Common myeloid progenitor, CD34-positive (primary cell): ENCODE measurements around the gene USP37.
A peak's percentile ranks its signal among the peaks of the same experiment; 100 is the strongest.
"Not testable (repeated sequence)": the region's sequence is repeated elsewhere in the genome, so short reads cannot be mapped to it uniquely, and the experiment has no call there.

Experiments used
- CTCF ChIA-PET: fragments of 350-600 bp; sonication (Branson Sonifier 250); formaldehyde crosslinking; loops from one replicate; lab custom pipeline; 2021; ENCODE audit warnings: antibody characterized with exemption; lab: Charles Lee
- POLR2A ChIA-PET: fragments of 350-600 bp; sonication (Branson Sonifier 250); formaldehyde crosslinking; loops from one replicate; lab custom pipeline; 2021; ENCODE audit warnings: antibody characterized with exemption; lab: Charles Lee
- DNase-seq, 3 donors: peaks; one replicate each; pipeline versions ENCODE4 v3.0.0 to v3.0.0-alpha.2; 2013
- H3K27ac ChIP-seq, 2 experiments: 1 replicate in 1 of 2; 2 replicates in 1 of 2; pipeline ENCODE4 v1.7.0; 2013; ENCODE audit warnings: inconsistent platforms in 2 of 2, low read length in 2 of 2, mild to moderate bottlenecking in 2 of 2, low read depth in 1 of 2, moderate library complexity in 1 of 2; ENCODE audit not compliant: severe bottlenecking in 2 of 2, insufficient read depth in 1 of 2, poor library complexity in 1 of 2
- H3K27me3 ChIP-seq, 5 experiments: replicated peaks in 2 of 5; 1 replicate in 3 of 5; 2 replicates in 2 of 5; pipeline versions ENCODE4 v1.6.1 to v1.7.0; 2013; ENCODE audit warnings: low read length in 4 of 5, mild to moderate bottlenecking in 2 of 5, moderate library complexity in 2 of 5, inconsistent platforms in 1 of 5; ENCODE audit not compliant: insufficient read depth in 5 of 5, control insufficient read depth in 4 of 5
- H3K36me3 ChIP-seq, 4 experiments: 1 replicate in 2 of 4; 2 replicates in 2 of 4; pipeline versions ENCODE4 v1.6.1 to v1.7.0; 2013; ENCODE audit warnings: low read length in 3 of 4, control low read depth in 1 of 4, mild to moderate bottlenecking in 1 of 4; ENCODE audit not compliant: control insufficient read depth in 4 of 4, insufficient read depth in 4 of 4
- H3K4me1 ChIP-seq, 4 experiments: 1 replicate in 3 of 4; 2 replicates in 1 of 4; pipeline versions ENCODE4 v1.6.1 to v1.7.1; 2013; ENCODE audit warnings: low read length in 3 of 4, mild to moderate bottlenecking in 3 of 4, control low read depth in 1 of 4, inconsistent platforms in 1 of 4, moderate library complexity in 1 of 4; ENCODE audit not compliant: control insufficient read depth in 4 of 4, insufficient read depth in 4 of 4; ENCODE audit errors: control extremely low read depth in 1 of 4
- H3K4me3 ChIP-seq, 7 experiments: 1 replicate in 4 of 7; 2 replicates in 3 of 7; pipeline versions ENCODE4 v1.5.1 to v1.7.0; 2013; ENCODE audit warnings: mild to moderate bottlenecking in 7 of 7, low read length in 6 of 7, moderate library complexity in 6 of 7, inconsistent platforms in 2 of 7, low read depth in 2 of 7, control low read depth in 1 of 7; ENCODE audit not compliant: insufficient read depth in 4 of 7, control insufficient read depth in 1 of 7; ENCODE audit errors: extremely low read depth in 1 of 7
- H3K9me3 ChIP-seq, 5 experiments: 1 replicate in 4 of 5; 2 replicates in 1 of 5; pipeline versions ENCODE4 v1.6.1 to v1.7.1; 2013; ENCODE audit warnings: low read length in 4 of 5, mild to moderate bottlenecking in 2 of 5, inconsistent platforms in 1 of 5, low read depth in 1 of 5, moderate library complexity in 1 of 5; ENCODE audit not compliant: control insufficient read depth in 4 of 5, insufficient read depth in 2 of 5; ENCODE audit errors: control extremely low read depth in 1 of 5
- WGBS: methylation state at CpG from one replicate; pipeline ENCODE4 v1.1.5; 2013; ENCODE audit not compliant: insufficient coverage; 5-methylcytosine and 5-hydroxymethylcytosine counted together

The USP37 gene

GRCh38 chr2:218557941-218558340 lies 10.2 kb downstream of the USP37 start:
- Histone ChIP-seq H3K4me1 (peaks cover 0 to 6% (median 4%) of the 10 kb centered on the region in 4 experiments), H3K27me3 (no peaks in the 10 kb centered on the region), H3K27ac (peak overlapping the region; percentile 7 to 60), H3K4me3 (no peak overlapping the region), H3K36me3 (peaks cover 10 to 49% (median 26%) of the 10 kb centered on the region in 4 experiments), H3K9me3 (no peaks in the 10 kb centered on the region)
- DNase-seq: peak in 1 of 3 donors; percentile 5
- CTCF ChIA-PET: interaction anchor here (0.7 to 1.3 kb wide), 2 partner anchors 10 to 14 kb away, joined by 3 read pairs; partner anchors contain the start of gene USP37
- POLR2A ChIA-PET: no interaction called here
- WGBS: no CpG with 5 or more reads among the region's 2 CpGs

GRCh38 chr2:218555527-218555926 lies 12.6 kb downstream of the USP37 start:
- H3K27me3 ChIP-seq: no peaks in the 10 kb centered on the region
- ChIA-PET POLR2A (no interaction called here), CTCF (no interaction called here)
- peaks cover 0 to 6% (median 4%) of the 10 kb centered on the region in 4 experiments for H3K4me1 ChIP-seq
- H3K4me3 ChIP-seq: no peak overlapping the region
- DNase-seq: no peak
- 98% methylated on average over 3 of the region's 4 CpGs for WGBS
- no peak overlapping the region for H3K27ac ChIP-seq
- peaks cover 13 to 51% (median 25%) of the 10 kb centered on the region in 4 experiments for H3K36me3 ChIP-seq
- no peaks in the 10 kb centered on the region for H3K9me3 ChIP-seq

DNA sequence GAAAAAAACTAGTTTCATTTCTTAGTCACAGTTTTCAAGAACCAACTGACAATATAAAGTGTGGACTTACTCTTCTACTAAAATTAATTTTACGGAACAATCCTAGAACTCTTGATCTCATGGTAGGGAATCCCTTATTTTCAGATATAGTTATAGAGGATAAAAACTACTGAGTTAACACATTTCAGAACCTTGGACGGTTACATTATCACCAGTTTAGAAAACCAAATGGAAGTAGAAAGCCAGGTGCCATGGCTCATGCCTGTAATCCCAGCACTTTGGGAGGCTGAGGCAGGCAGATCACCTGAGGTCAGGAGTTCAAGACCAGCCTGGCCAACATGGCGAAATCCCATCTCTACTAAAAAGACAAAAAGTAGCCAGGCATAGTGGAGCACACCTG lies 13.9 kb downstream of the USP37 start:
- H3K9me3 ChIP-seq, CTCF ChIA-PET, POLR2A ChIA-PET, H3K4me3 ChIP-seq, H3K4me1 ChIP-seq, H3K27me3 ChIP-seq, DNase-seq, H3K27ac ChIP-seq: not testable (repeated sequence)
- no CpG with 5 or more reads among the region's 3 CpGs for WGBS
- peaks cover 10 to 56% (median 22%) of the 10 kb centered on the region in 4 experiments for H3K36me3 ChIP-seq

GRCh38 chr2:218547978-218548377 lies 20.2 kb downstream of the USP37 start:
- Histone ChIP-seq H3K36me3 (peaks cover 16 to 67% (median 37%) of the 10 kb centered on the region in 4 experiments), H3K9me3 (no peaks in the 10 kb centered on the region), H3K27me3 (no peaks in the 10 kb centered on the region), H3K4me1 (no peaks in the 10 kb centered on the region), H3K4me3 (no peak overlapping the region), H3K27ac (no peak overlapping the region)
- ChIA-PET CTCF (interaction anchor here (0.8 kb wide), 1 partner anchor 10 kb away, joined by 3 read pairs; no protein-coding TSS in a partner anchor), POLR2A (no interaction called here)
- no peak for DNase-seq

- H3K4me3 ChIP-seq: no peak overlapping the region
- no peak for DNase-seq
- H3K27me3 ChIP-seq: no peaks in the 10 kb centered on the region
- H3K9me3 ChIP-seq: no peaks in the 10 kb centered on the region
- ChIA-PET CTCF (interaction anchor here (0.7 to 1.0 kb wide), 3 partner anchors 10 to 611 kb away, joined by 3 read pairs; no protein-coding TSS in a partner anchor), POLR2A (no interaction called here)
- H3K27ac ChIP-seq: no peak overlapping the region
- no peaks in the 10 kb centered on the region for H3K4me1 ChIP-seq
- H3K36me3 ChIP-seq: peaks cover 18 to 67% (median 36%) of the 10 kb centered on the region in 4 experiments
Observed at GRCh38 chr2:218547511-218547910, 20.6 kb downstream of the USP37 start.

DNA sequence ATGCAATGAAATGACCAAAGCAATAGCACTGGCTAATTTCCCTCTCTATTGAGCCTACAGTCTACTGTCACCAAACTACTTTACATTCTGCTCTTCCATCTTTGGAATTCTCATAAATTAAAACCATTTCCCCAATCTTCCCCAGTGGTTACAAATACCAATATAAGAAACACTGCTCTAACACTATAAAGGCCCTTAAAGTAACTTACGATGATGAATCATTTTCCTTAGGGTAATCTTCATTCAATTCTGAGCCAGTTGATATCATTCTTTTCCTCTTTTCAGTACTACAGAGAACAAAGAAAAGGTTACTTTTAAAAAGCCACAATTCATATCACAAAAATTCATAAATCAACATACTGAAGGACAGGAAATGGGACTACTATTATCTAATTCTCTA lies 22.1 kb downstream of the USP37 start:
- WGBS: 100% methylated on average over 1 of the region's 1 CpG
- H3K4me1 ChIP-seq: no peaks in the 10 kb centered on the region
- H3K4me3 ChIP-seq: no peak overlapping the region
- peaks cover 24 to 70% (median 44%) of the 10 kb centered on the region in 4 experiments for H3K36me3 ChIP-seq
- ChIA-PET CTCF (no interaction called here), POLR2A (no interaction called here)
- no peaks in the 10 kb centered on the region for H3K27me3 ChIP-seq
- H3K9me3 ChIP-seq: no peaks in the 10 kb centered on the region
- DNase-seq: no peak
- no peak overlapping the region for H3K27ac ChIP-seq

DNA sequence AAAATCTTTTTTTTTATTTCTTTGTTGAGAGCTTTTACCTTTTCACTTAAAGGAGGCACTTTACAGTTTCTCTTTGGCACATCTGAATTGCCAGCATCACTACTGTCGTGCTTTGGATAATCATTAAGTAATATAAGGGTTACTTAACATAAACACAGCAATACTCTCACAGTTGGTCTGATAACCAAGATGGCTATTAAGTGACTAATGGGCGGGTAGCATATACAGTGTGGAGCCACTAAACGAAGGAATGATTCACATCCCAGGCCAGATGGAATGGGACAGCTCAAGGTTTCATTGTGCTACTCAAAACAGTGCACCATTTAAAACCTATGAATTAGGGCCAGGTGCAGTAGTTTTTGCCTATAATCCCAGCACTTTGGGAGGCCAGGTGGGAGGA lies 28.1 kb downstream of the USP37 start:
- no peaks in the 10 kb centered on the region for H3K9me3 ChIP-seq
- H3K4me3 ChIP-seq: no peak overlapping the region
- H3K36me3 ChIP-seq: peaks cover 27 to 80% (median 60%) of the 10 kb centered on the region in 4 experiments
- WGBS: 100% methylated on average over 2 of the region's 3 CpGs
- no peaks in the 10 kb centered on the region for H3K4me1 ChIP-seq
- H3K27me3 ChIP-seq: no peaks in the 10 kb centered on the region
- CTCF ChIA-PET: no interaction called here
- no peak for DNase-seq
- POLR2A ChIA-PET: interaction anchor here (0.6 kb wide), 1 partner anchor 87 kb away, joined by 3 read pairs; no protein-coding TSS in a partner anchor
- no peak overlapping the region for H3K27ac ChIP-seq
